GM23338 (cell line): ENCODE results near the gene KIF19. TPM values are rescaled to one million over a fixed set of nuclear protein-coding genes. Genes with fewer than 3 reads are reported as not detected.

Experiments used
- ATAC-seq: fragments of 200-7000 bp; cut with Tn5 transposase; 3 replicates; pipeline ENCODE4 v1.9.1; 2020
- DNase-seq: peaks from one replicate; pipeline ENCODE4 v3.0.0-alpha.2; 2015; ENCODE audit warnings: low spot score
- H2AFZ ChIP-seq: fragments of 200-600 bp; sonication (generic); 2 replicates; pipeline ENCODE4 v1.8.0; 2016; ENCODE audit warnings: antibody characterized with exemption, mild to moderate bottlenecking, moderate library complexity
- H3F3A ChIP-seq: fragments of 200-600 bp; sonication (generic); replicated peaks from 2 replicates; pipeline ENCODE4 v1.8.0; 2017; ENCODE audit warnings: antibody characterized with exemption, mixed run types, low read depth
- H3K27ac ChIP-seq: fragments of 200-600 bp; sonication (generic); 2 replicates; pipeline ENCODE4 v1.6.1; 2016; ENCODE audit warnings: low read depth
- H3K27me3 ChIP-seq: fragments of 200-600 bp; sonication (generic); 2 replicates; pipeline ENCODE4 v1.8.0; 2016; ENCODE audit warnings: mild to moderate bottlenecking, mixed run types, moderate library complexity; ENCODE audit not compliant: insufficient read depth
- H3K36me3 ChIP-seq: fragments of 200-600 bp; sonication (generic); 2 replicates; pipeline ENCODE4 v1.8.0; 2016; ENCODE audit warnings: mild to moderate bottlenecking; ENCODE audit not compliant: insufficient read depth
- H3K4me1 ChIP-seq: fragments of 200-600 bp; sonication (generic); 2 replicates; pipeline ENCODE4 v1.8.0; 2016; ENCODE audit warnings: mild to moderate bottlenecking, moderate library complexity; ENCODE audit not compliant: insufficient read depth
- H3K4me2 ChIP-seq: fragments of 200-600 bp; sonication (generic); 2 replicates; pipeline ENCODE4 v1.7.1; 2017; ENCODE audit warnings: mixed run types
- H3K4me3 ChIP-seq: fragments of 200-600 bp; sonication (generic); 2 replicates; pipeline ENCODE4 v1.6.1; 2016; ENCODE audit warnings: mixed run types
- H3K79me2 ChIP-seq: fragments of 200-600 bp; sonication (generic); replicated peaks from 2 replicates; pipeline ENCODE4 v1.8.0; 2017; ENCODE audit warnings: mild to moderate bottlenecking; ENCODE audit not compliant: insufficient read depth
- H3K9me2 ChIP-seq: fragments of 200-600 bp; sonication (generic); 2 replicates; pipeline ENCODE4 v1.8.0; 2017; ENCODE audit not compliant: insufficient read depth
- H4K20me1 ChIP-seq: fragments of 200-600 bp; sonication (generic); replicated peaks from 2 replicates; pipeline ENCODE4 v1.8.0; 2017; ENCODE audit warnings: mild to moderate bottlenecking; ENCODE audit not compliant: insufficient read depth
- H3K27ac Mint-ChIP-seq: 2 replicates; pipeline ENCODE4 v1.8.0; 2020; ENCODE audit warnings: inconsistent platforms, mild to moderate bottlenecking, moderate library complexity, mixed read lengths
- H3K27me3 Mint-ChIP-seq: 3 replicates; pipeline ENCODE4 v1.8.0; 2022; ENCODE audit warnings: low read depth, mild to moderate bottlenecking, moderate library complexity, mixed read lengths, inconsistent platforms; ENCODE audit not compliant: insufficient read depth, poor library complexity
- H3K36me3 Mint-ChIP-seq: 3 replicates; pipeline ENCODE4 v1.8.0; 2021; ENCODE audit warnings: low read depth, mild to moderate bottlenecking, inconsistent platforms, moderate library complexity, mixed read lengths
- H3K4me1 Mint-ChIP-seq: 3 replicates; pipeline ENCODE4 v1.8.0; 2020; ENCODE audit warnings: mild to moderate bottlenecking, inconsistent platforms, mixed read lengths
- H3K4me3 Mint-ChIP-seq: 3 replicates; pipeline ENCODE4 v1.8.0; 2021; ENCODE audit warnings: moderate library complexity, mild to moderate bottlenecking, inconsistent platforms, mixed read lengths
- H3K9me3 Mint-ChIP-seq: 3 replicates; pipeline ENCODE4 v1.8.0; 2020; ENCODE audit warnings: moderate library complexity, mild to moderate bottlenecking, inconsistent platforms, mixed read lengths
- CREB1 ChIP-seq: fragments of 250-450 bp; sonication (Bioruptor Pico); IDR thresholded peaks from 2 replicates; pipeline ENCODE4 v1.5.0; 2020; ENCODE audit warnings: low read depth, mild to moderate bottlenecking, moderate library complexity
- ETS1 ChIP-seq: IDR thresholded peaks from 2 replicates; pipeline ENCODE4 v1.6.1; 2016; ENCODE audit warnings: antibody characterized with exemption
- EZH2 ChIP-seq: fragments of 200-600 bp; sonication (generic); IDR thresholded peaks from one replicate; pipeline ENCODE4 v1.8.0; 2017; ENCODE audit warnings: antibody characterized with exemption, mild to moderate bottlenecking, low read depth; ENCODE audit not compliant: unreplicated experiment
- JUNB ChIP-seq: IDR thresholded peaks from one replicate; pipeline ENCODE4 v1.6.1; 2016; ENCODE audit warnings: antibody characterized with exemption; ENCODE audit not compliant: unreplicated experiment
- NANOG ChIP-seq: IDR thresholded peaks from 2 replicates; pipeline ENCODE4 v1.6.1; 2016; ENCODE audit warnings: antibody characterized with exemption, borderline replicate concordance
- POLR2AphosphoS5 ChIP-seq: IDR thresholded peaks from 2 replicates; pipeline ENCODE4 v1.6.1; 2016; ENCODE audit warnings: antibody characterized with exemption, low read depth
- REST ChIP-seq: IDR thresholded peaks from one replicate; pipeline ENCODE4 v1.6.1; 2018; ENCODE audit warnings: antibody characterized with exemption; ENCODE audit not compliant: unreplicated experiment
- STAT1 ChIP-seq: IDR thresholded peaks from one replicate; pipeline ENCODE4 v1.6.1; 2016; ENCODE audit warnings: antibody characterized with exemption; ENCODE audit not compliant: unreplicated experiment
- ZNF114 ChIP-seq: fragments of 250-450 bp; sonication (Bioruptor Pico); IDR thresholded peaks from 2 replicates; pipeline ENCODE4 v1.5.0; 2020; ENCODE audit warnings: mild to moderate bottlenecking, moderate library complexity
- ZNF331 ChIP-seq: fragments of 250-450 bp; sonication (Bioruptor Pico); IDR thresholded peaks from 2 replicates; pipeline ENCODE4 v1.5.0; 2020; ENCODE audit warnings: low read depth, mild to moderate bottlenecking, moderate library complexity
- ZNF462 ChIP-seq: fragments of 250-450 bp; sonication (Bioruptor Pico); IDR thresholded peaks from 2 replicates; pipeline ENCODE4 v1.5.0; 2020; ENCODE audit warnings: mild to moderate bottlenecking, moderate library complexity
- polyA plus RNA-seq: library from polyadenylated mRNA; unstranded; fragments of >200 nt; fragmentation: Nextera tagmentation; extraction: Ambion mirVana; gene quantifications from 2 replicates; pipeline ENCODE4 v1.2.1, GENCODE V29; 2016
- total RNA-seq: library from RNA; depleted of rRNA; stranded (reverse); fragments of >200 nt; shearing (Covaris generic); gene quantifications from 2 replicates; pipeline ENCODE4 v1.2.3, GENCODE V29; 2014

The KIF19 gene
- total and polyA plus RNA-seq, 2 experiments from 2014 or later, result 0.35 to 0.36 TPM

- TF ChIP-seq ZNF462 (CRISPR knock-in tag), result no peak
These were observed 28.1 kb upstream of the KIF19 start (continued) for GRCh38 chr17:74297941-74298340.

- Histone ChIP-seq H3F3A (no peaks in the 10 kb centered on the region), H3K79me2 (no peaks in the 10 kb centered on the region), H3K36me3 (no peaks in the 10 kb centered on the region), H3K27ac (no peak overlapping the region), H3K27me3 (no peaks in the 10 kb centered on the region), H3K4me1 (no peaks in the 10 kb centered on the region), H2AFZ (0 out of 2 replicates have a peak overlapping the region, but pooled peaks have one; percentile 10), H4K20me1 (no peaks in the 10 kb centered on the region), H3K4me3 (no peak overlapping the region), H3K9me2 (no peaks in the 10 kb centered on the region), H3K4me2 (no peak overlapping the region)
- H3K27me3 Mint-ChIP-seq, result peaks cover 16% of the 10 kb centered on the region
- ATAC-seq (no peak), DNase-seq (no peak)
- no peaks in the 10 kb centered on the region; the same call in 2 of the 3 replicates for H3K9me3 Mint-ChIP-seq
- H3K27ac Mint-ChIP-seq, result no peak overlapping the region
- peaks cover 2% of the 10 kb centered on the region; the same call in 1 of the 3 replicates for H3K4me1 Mint-ChIP-seq
- no peaks in the 10 kb centered on the region; the same call in 2 of the 3 replicates for H3K36me3 Mint-ChIP-seq
- H3K4me3 Mint-ChIP-seq, result no peak overlapping the region
- TF ChIP-seq ZNF114 (CRISPR knock-in tag) (no peak), STAT1 (no peak), CREB1 (CRISPR knock-in tag) (no peak), EZH2 (no peak), POLR2AphosphoS5 (no peak), REST (no peak), ETS1 (no peak), NANOG (no peak), ZNF331 (CRISPR knock-in tag) (no peak), JUNB (no peak)
These were observed 27.2 kb upstream of the KIF19 start for GRCh38 chr17:74298778-74299177.
